ENCODE results near the gene TUBB4A. TPM values are rescaled to one million over a fixed set of nuclear protein-coding genes. Genes with fewer than 3 reads are reported as not detected.

TUBB4A gene
- total RNA-seq, 1 experiment from 2014 or later: not detected

GRCh38 chr19:6479836-6480398 is 22.2 kb downstream of the TUBB4A start:
- Histone ChIP-seq H3K9me2 (ENCODE audit: insufficient read depth) (no peaks in the 10 kb centered on the region), H3K36me3 (ENCODE audit: low read depth) (no peaks in the 10 kb centered on the region), H3K79me2 (ENCODE audit: low read depth) (no peaks in the 10 kb centered on the region), H3K27me3 (ENCODE audit: insufficient read depth, low read depth) (no peaks in the 10 kb centered on the region), H3K4me3 (no peak overlapping the region), H3K4me1 (replicated peaks; ENCODE audit: insufficient read depth) (peaks cover 11% of the 10 kb centered on the region; the same call in 1 of the 2 replicates), H4K20me1 (ENCODE audit: insufficient read depth) (no peaks in the 10 kb centered on the region), H3K4me2 (no peak overlapping the region), H3K27ac (no peak overlapping the region), H2AFZ (no peak overlapping the region), H3F3A (ENCODE audit: insufficient read depth, low read depth) (peaks cover 5% of the 10 kb centered on the region; the same call in 1 of the 2 replicates), H3K9me3 (ENCODE audit: insufficient read depth, low read depth) (no peaks in the 10 kb centered on the region)
- TF ChIP-seq CTCF (conservative IDR thresholded peaks at IDR 0.05): no peak
- TF ChIP-seq EZH2 (IDR thresholded peaks at IDR 0.05; ENCODE audit: low read depth): no peak
- intact Hi-C loops (cut with micrococcal nuclease; ENCODE audit: unreplicated experiment): no loop called here
- CTCF ChIA-PET: no interaction called here
- BruUV-seq (replicated peaks): no TSS peak
- POLR2A ChIA-PET (ENCODE audit: unreplicated experiment): no interaction called here
- no peak for DNase-seq

DNA sequence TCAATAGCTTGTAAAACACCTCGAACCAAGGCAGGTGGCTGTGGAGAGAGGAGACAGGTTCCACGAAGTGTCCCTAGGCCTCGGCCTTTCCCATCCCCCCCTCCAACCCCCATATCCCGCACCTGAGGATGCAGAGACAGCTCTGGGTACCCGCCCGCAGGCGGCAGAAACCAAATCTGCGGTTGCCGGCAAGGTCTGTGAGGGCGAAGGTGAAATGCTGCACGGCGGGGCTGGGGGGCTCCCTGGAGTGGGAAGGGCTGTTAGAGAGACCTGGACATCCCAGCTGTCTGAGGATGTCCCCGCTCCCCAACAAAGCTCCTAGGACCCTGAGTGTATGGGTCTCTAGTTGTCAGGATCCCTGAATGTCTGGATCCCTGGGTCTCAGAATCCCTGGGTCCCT is 23.3 kb downstream of the TUBB4A start:
- H3K36me3 ChIP-seq (ENCODE audit: low read depth): no peaks in the 10 kb centered on the region
- intact Hi-C loops (cut with micrococcal nuclease; ENCODE audit: unreplicated experiment): no loop called here
- CTCF ChIA-PET: interaction anchor here (0.5 kb wide), 1 partner anchor 38 kb away, joined by 4 read pairs; no protein-coding TSS in a partner anchor
- H3F3A ChIP-seq (ENCODE audit: insufficient read depth, low read depth): peaks cover 1% of the 10 kb centered on the region; the same call in 1 of the 2 replicates
- BruUV-seq (replicated peaks): no TSS peak
- no peaks in the 10 kb centered on the region for H3K79me2 ChIP-seq (ENCODE audit: low read depth)
- H4K20me1 ChIP-seq (ENCODE audit: insufficient read depth): no peaks in the 10 kb centered on the region
- H3K4me3 ChIP-seq: no peak overlapping the region
- POLR2A ChIA-PET (ENCODE audit: unreplicated experiment): no interaction called here
- H3K27ac ChIP-seq: no peak overlapping the region
- no peak overlapping the region for H2AFZ ChIP-seq
- no peaks in the 10 kb centered on the region for H3K9me2 ChIP-seq (ENCODE audit: insufficient read depth)
- TF ChIP-seq EZH2 (IDR thresholded peaks at IDR 0.05; ENCODE audit: low read depth): no peak
- no peak for TF ChIP-seq CTCF (conservative IDR thresholded peaks at IDR 0.05)
- H3K4me1 ChIP-seq (replicated peaks; ENCODE audit: insufficient read depth): peaks cover 2% of the 10 kb centered on the region; the same call in 1 of the 2 replicates
- no peak for DNase-seq
- no peaks in the 10 kb centered on the region for H3K9me3 ChIP-seq (ENCODE audit: insufficient read depth, low read depth)
- no peaks in the 10 kb centered on the region for H3K27me3 ChIP-seq (ENCODE audit: insufficient read depth, low read depth)
- H3K4me2 ChIP-seq: no peak overlapping the region

DNA sequence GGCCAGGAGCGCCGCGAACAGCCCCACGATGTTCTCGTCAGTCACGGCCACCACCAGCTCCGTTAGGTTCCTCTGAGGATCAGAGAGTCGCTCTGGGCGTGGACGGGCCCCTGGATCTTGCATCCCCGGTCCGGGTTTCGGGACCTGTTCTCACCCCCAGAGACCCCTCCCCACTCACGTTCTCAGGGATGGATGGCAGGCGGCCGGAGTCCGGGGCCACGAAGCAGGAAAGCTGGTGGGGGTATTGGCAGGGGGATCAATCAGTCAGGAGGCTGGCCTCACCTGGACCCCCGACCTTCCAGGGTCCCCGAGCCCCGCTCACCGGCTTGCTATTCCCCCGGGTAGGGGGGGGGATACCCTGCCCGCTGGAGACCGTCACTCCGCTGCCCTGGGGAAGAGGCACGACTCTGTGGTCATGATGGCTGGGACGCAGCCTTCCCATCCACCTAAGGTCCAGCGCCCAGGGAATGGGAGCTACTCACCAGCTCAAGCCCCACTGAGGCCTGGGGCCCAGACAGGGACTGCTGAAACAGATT is 25.1 kb downstream of the TUBB4A start:
- H3K79me2 ChIP-seq (ENCODE audit: low read depth): no peaks in the 10 kb centered on the region
- no peaks in the 10 kb centered on the region for H3K27me3 ChIP-seq (ENCODE audit: insufficient read depth, low read depth)
- no peak for TF ChIP-seq CTCF (conservative IDR thresholded peaks at IDR 0.05)
- TF ChIP-seq EZH2 (IDR thresholded peaks at IDR 0.05; ENCODE audit: low read depth): no peak
- H4K20me1 ChIP-seq (ENCODE audit: insufficient read depth): no peaks in the 10 kb centered on the region
- no peak overlapping the region for H3K4me3 ChIP-seq
- DNase-seq: no peak
- no peak overlapping the region for H3K4me2 ChIP-seq
- H3K36me3 ChIP-seq (ENCODE audit: low read depth): no peaks in the 10 kb centered on the region
- H2AFZ ChIP-seq: no peak overlapping the region
- intact Hi-C loops (cut with micrococcal nuclease; ENCODE audit: unreplicated experiment): no loop called here
- H3K9me3 ChIP-seq (ENCODE audit: insufficient read depth, low read depth): no peaks in the 10 kb centered on the region
- H3F3A ChIP-seq (ENCODE audit: insufficient read depth, low read depth): no peaks in the 10 kb centered on the region; the same call in 1 of the 2 replicates
- H3K4me1 ChIP-seq (replicated peaks; ENCODE audit: insufficient read depth): peaks cover 9% of the 10 kb centered on the region; the same call in 1 of the 2 replicates
- CTCF ChIA-PET: no interaction called here
- POLR2A ChIA-PET (ENCODE audit: unreplicated experiment): interaction anchor here (0.7 kb wide), 1 partner anchor 254 kb away, joined by 3 read pairs; no protein-coding TSS in a partner anchor
- no peaks in the 10 kb centered on the region for H3K9me2 ChIP-seq (ENCODE audit: insufficient read depth)
- no peak overlapping the region for H3K27ac ChIP-seq
- no TSS peak for BruUV-seq (replicated peaks)
